ENCODE data around the gene NEAT1. TPM values are rescaled to one million over a fixed set of nuclear protein-coding genes. Genes with fewer than 3 reads are reported as not detected.
A peak's percentile ranks its signal among the peaks of the same experiment; 100 is the strongest.

The NEAT1 gene
- total RNA-seq, 4 donors from 2014 or later = 42.8 to 181 (median 96.0) TPM

DNA sequence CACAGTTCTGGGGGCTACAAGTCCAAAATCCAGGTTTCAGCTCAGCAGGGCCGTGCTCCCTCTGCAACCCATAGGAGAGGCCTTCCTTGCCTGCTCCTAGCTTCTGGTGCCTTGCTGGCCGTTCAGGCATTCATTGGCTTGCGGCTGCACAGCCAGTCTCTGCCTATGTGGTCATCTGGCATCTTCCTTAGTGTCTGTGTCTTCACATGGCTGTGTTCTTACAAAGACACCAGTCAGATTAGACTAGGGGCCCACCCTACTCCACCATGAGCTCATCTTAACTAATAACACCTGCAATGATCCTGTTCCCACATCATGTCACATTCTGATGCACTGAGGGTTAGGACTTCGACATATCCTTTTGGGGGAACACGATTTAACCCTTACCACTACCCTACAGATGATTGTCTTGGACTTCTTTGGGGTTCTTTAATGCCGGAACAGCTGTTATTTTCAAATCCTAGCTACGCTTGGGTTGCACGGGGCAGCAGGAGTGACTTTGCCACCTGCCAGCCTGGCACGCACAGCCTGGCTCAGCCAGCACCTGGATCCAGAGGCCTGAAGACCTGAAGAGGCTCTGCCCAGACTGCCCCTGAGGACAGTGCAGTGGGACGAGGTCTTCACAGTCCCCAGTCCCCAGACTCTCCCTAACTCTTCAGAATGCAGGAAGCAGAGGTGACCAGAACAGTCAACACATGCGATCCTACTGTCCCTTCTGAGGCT lies 7.7 kb upstream of the NEAT1 start:
- intact Hi-C loops (cut with DNase I) = loop anchor here (5.0 to 10.0 kb wide), 2 partner anchors 33 to 50 kb away; partner anchors contain the start of gene SLC25A45
- peaks cover 47 to 54% (median 51%) of the 10 kb centered on the region in 4 donors for H3K4me1 ChIP-seq
- no peaks in the 10 kb centered on the region for H3K9me3 ChIP-seq
- H3K27ac ChIP-seq (replicated peaks in 1 of 4) = peak overlapping the region in 3 of 4 donors; percentile 28 to 99 (median 99)
- H3K36me3 ChIP-seq = peaks cover 5 to 39% (median 23%) of the 10 kb centered on the region in 4 donors
- TF ChIP-seq POLR2AphosphoS5 (IDR thresholded peaks at IDR 0.05) (no peak), EP300 (IDR thresholded peaks at IDR 0.05) (no peak), POLR2A (IDR thresholded peaks at IDR 0.05; ENCODE audit: low read depth) (no peak)
- TF ChIP-seq, protein P1, sequence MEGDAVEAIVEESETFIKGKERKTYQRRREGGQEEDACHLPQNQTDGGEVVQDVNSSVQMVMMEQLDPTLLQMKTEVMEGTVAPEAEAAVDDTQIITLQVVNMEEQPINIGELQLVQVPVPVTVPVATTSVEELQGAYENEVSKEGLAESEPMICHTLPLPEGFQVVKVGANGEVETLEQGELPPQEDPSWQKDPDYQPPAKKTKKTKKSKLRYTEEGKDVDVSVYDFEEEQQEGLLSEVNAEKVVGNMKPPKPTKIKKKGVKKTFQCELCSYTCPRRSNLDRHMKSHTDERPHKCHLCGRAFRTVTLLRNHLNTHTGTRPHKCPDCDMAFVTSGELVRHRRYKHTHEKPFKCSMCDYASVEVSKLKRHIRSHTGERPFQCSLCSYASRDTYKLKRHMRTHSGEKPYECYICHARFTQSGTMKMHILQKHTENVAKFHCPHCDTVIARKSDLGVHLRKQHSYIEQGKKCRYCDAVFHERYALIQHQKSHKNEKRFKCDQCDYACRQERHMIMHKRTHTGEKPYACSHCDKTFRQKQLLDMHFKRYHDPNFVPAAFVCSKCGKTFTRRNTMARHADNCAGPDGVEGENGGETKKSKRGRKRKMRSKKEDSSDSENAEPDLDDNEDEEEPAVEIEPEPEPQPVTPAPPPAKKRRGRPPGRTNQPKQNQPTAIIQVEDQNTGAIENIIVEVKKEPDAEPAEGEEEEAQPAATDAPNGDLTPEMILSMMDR (IDR thresholded peaks at IDR 0.05) = no peak
- H3K27me3 ChIP-seq = no peaks in the 10 kb centered on the region
- WGBS = 77% methylated on average over 9 of the region's 11 CpGs
- DNase-seq (ENCODE audit: extremely low spot score) = no peak
- no peak overlapping the region for H3K4me3 ChIP-seq

DNA sequence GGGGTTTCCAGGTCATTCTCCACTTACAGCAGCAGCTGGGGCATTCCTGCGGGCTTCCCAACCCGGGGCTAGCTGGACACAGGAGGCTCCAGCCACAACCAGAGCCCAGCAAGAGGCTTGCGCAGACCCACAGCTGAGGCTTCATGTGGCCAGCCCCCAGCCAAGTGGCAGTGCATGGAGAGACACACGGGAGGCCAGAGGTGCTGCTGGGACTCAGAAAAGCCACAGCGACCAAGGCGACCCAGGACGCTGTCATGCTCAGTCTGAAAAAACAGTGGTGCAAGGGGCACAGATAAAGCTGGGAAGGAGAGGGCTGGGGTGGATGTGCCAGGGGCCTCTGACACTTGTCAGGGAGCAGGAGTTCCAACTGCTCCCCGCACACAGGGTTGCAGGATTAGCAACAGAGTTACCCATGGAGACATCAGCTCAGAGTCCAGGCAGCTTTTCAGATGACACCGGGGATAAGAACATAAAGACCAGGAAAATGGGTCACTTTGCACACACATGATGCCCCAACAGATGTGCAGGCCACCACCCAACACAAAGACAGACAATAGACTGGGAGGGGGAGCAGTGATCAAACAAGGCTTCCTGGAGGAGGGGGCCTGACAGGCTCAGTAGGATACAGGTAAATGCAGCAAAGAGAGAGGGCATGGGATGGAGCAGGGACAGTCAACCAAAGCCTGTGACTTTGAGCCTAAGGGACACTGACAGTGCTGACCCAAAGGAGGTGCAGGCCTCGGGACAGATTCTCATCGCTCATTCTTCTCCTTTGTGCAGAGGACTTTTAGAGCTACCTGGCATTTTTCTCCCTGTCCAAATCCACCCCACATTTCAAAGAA lies 6.9 kb upstream of the NEAT1 start:
- no peak for DNase-seq (ENCODE audit: extremely low spot score)
- Histone ChIP-seq H3K36me3 (peaks cover 5 to 34% (median 19%) of the 10 kb centered on the region in 4 donors), H3K27me3 (no peaks in the 10 kb centered on the region), H3K4me1 (peaks cover 55 to 60% (median 59%) of the 10 kb centered on the region in 4 donors), H3K9me3 (no peaks in the 10 kb centered on the region), H3K4me3 (peak overlapping the region; percentile 71 to 81 (median 74)), H3K27ac (replicated peaks in 1 of 4) (peak overlapping the region; percentile 97 to 99 (median 99))
- intact Hi-C loops (cut with DNase I) = loop anchor here (2.0 to 10.0 kb wide), 3 partner anchors 33 to 95 kb away; partner anchors contain the start of gene SLC25A45
- 33% methylated on average over 3 of the region's 11 CpGs for WGBS
- TF ChIP-seq EP300 (IDR thresholded peaks at IDR 0.05) = no peak
- no peak for TF ChIP-seq POLR2A (IDR thresholded peaks at IDR 0.05; ENCODE audit: low read depth)
- TF ChIP-seq, protein P1 (IDR thresholded peaks at IDR 0.05) = no peak
- no peak for TF ChIP-seq POLR2AphosphoS5 (IDR thresholded peaks at IDR 0.05)

DNA sequence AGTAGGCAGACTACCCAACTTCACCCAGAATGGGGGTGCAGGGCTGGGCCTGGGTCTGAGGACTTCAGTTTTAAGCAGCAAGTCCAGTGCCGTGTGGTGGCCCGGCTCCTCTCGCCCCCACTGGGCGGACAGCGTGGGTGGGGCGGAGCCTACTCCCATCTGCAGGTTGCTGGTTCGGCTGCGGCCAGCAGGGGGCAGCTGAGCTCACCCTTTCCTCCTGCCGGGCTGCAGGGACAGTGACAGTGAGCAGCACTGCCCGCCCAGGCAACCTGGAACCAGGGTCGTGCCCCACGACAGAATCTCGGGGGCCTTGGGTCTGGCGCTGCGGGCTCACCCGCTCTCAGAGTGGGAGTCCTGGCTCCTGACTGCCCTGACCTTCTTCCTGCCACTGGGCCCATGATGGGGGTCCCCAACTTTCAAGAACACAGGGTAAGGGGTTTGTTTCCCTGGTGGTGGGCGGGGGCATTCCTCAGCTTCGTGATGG lies 6.2 kb upstream of the NEAT1 start:
- Histone ChIP-seq H3K36me3 (peaks cover 2 to 27% (median 12%) of the 10 kb centered on the region in 4 donors), H3K27me3 (no peaks in the 10 kb centered on the region), H3K4me1 (peaks cover 62 to 66% (median 63%) of the 10 kb centered on the region in 4 donors), H3K4me3 (peak overlapping the region; percentile 71 to 81 (median 74)), H3K9me3 (no peaks in the 10 kb centered on the region), H3K27ac (replicated peaks in 1 of 4) (peak overlapping the region; percentile 97 to 99 (median 99))
- WGBS = 13% methylated on average over 3 of the region's 18 CpGs
- DNase-seq (ENCODE audit: extremely low spot score) = peak; percentile 97
- intact Hi-C loops (cut with DNase I) = loop anchor here (2.0 to 10.0 kb wide), 3 partner anchors 34 to 94 kb away; partner anchors contain the start of gene SLC25A45
- TF ChIP-seq POLR2A (IDR thresholded peaks at IDR 0.05; ENCODE audit: low read depth) = peak; percentile 45
- TF ChIP-seq POLR2AphosphoS5 (IDR thresholded peaks at IDR 0.05) = peak in 1 of 2 donors; percentile 93
- no peak for TF ChIP-seq EP300 (IDR thresholded peaks at IDR 0.05)
- TF ChIP-seq, protein P1 (IDR thresholded peaks at IDR 0.05) = peak; percentile 98 to 99 (median 98)

DNA sequence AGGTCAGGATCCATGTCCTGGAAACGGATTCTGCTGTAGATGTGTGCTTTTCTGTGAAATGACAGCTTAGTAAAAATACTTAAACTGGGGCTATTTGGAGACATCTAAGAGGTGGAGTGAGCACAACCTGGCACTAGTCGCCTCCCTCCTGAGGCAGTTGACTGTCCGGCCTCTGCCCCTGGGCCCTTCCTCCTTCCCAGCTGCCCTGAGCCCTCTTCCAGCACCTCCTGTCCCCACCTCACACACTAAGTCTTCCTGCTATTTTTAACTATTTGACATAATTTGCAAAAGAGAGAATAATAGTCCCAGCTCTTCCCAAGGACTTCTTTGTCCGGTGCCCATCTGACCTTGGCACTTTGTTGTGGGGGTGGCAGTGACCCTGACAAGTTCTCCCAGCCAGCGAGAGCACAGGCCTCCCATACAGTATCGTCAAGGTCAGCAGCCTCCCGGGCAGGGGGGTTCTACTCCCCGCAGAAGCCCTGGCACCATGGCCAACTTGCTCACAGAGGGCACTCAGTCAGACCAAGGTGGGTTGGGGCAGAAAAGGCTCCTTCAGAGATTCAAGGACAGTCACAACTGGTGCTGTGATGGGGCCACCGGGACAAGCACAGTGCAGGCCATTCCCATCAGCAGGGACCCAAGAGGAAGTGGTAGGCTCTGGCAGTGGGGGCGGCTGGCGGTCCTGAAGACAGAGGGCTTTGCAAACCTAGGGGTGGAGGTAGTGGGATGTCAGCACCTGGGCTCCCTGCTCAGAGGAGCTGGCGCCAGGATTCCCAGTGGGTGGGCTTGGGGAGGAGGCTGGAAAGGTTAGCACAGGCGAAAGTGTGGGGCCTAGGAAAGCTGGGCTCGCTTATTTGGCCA lies 5.5 kb upstream of the NEAT1 start:
- H3K36me3 ChIP-seq = peaks cover 0 to 20% (median 5%) of the 10 kb centered on the region in 4 donors
- TF ChIP-seq POLR2AphosphoS5 (IDR thresholded peaks at IDR 0.05) (no peak), EP300 (IDR thresholded peaks at IDR 0.05) (no peak), POLR2A (IDR thresholded peaks at IDR 0.05; ENCODE audit: low read depth) (no peak)
- TF ChIP-seq, protein P1 (IDR thresholded peaks at IDR 0.05) = no peak
- H3K4me1 ChIP-seq = peaks cover 59 to 70% (median 66%) of the 10 kb centered on the region in 4 donors
- H3K9me3 ChIP-seq = no peaks in the 10 kb centered on the region
- intact Hi-C loops (cut with DNase I) = loop anchor here (2.0 to 10.0 kb wide), 3 partner anchors 35 to 94 kb away; partner anchors contain the start of gene SLC25A45
- H3K27ac ChIP-seq (replicated peaks in 1 of 4) = peak overlapping the region; percentile 97 to 99 (median 99)
- peak overlapping the region; percentile 71 to 81 (median 74) for H3K4me3 ChIP-seq
- H3K27me3 ChIP-seq = no peaks in the 10 kb centered on the region
- 26% methylated on average over 10 of the region's 14 CpGs for WGBS
- no peak for DNase-seq (ENCODE audit: extremely low spot score)

All from esophagus muscularis mucosa (tissue), 4 donors.